ENCODE measurements around the gene ALK.

Gene ALK

GRCh38 chr2:29789911-29790485 is 131.4 kb downstream of the ALK start:
- no peak for DNase-seq (ENCODE audit: low read depth)

GRCh38 chr2:29787473-29788465 is 133.6 kb downstream of the ALK start:
- DNase-seq (ENCODE audit: low read depth): no peak

GRCh38 chr2:29786361-29786760 is 135.0 kb downstream of the ALK start:
- DNase-seq (ENCODE audit: low read depth): no peak

GRCh38 chr2:29783666-29784065 is 137.7 kb downstream of the ALK start:
- DNase-seq (ENCODE audit: low read depth): no peak

GRCh38 chr2:29782549-29783458 is 138.6 kb downstream of the ALK start:
- DNase-seq (ENCODE audit: low read depth): no peak

GRCh38 chr2:29782087-29782486 is 139.3 kb downstream of the ALK start:
- no peak for DNase-seq (ENCODE audit: low read depth)

- DNase-seq (ENCODE audit: low read depth): peak; percentile 10
Observed at GRCh38 chr2:29780906-29781305, 140.5 kb downstream of the ALK start.

- peak; percentile 18 for DNase-seq (ENCODE audit: low read depth)
Observed at GRCh38 chr2:29777161-29777560, 144.2 kb downstream of the ALK start.

GRCh38 chr2:29776406-29776805 is 145.0 kb downstream of the ALK start:
- DNase-seq (ENCODE audit: low read depth): no peak

- DNase-seq (ENCODE audit: low read depth): no peak
Observed at GRCh38 chr2:29775937-29776336, 145.4 kb downstream of the ALK start.

- DNase-seq (ENCODE audit: low read depth): no peak
Observed at GRCh38 chr2:29774624-29775023, 146.8 kb downstream of the ALK start.

- no peak for DNase-seq (ENCODE audit: low read depth)
Observed at GRCh38 chr2:29770846-29771245, 150.5 kb downstream of the ALK start.

GRCh38 chr2:29769847-29770246 is 151.5 kb downstream of the ALK start:
- DNase-seq (ENCODE audit: low read depth): no peak

- DNase-seq (ENCODE audit: low read depth): no peak
Observed at GRCh38 chr2:29767606-29768335, 153.6 kb downstream of the ALK start.

GRCh38 chr2:29766191-29766590 is 155.2 kb downstream of the ALK start:
- peak; percentile 84 for DNase-seq (ENCODE audit: low read depth)

- DNase-seq (ENCODE audit: low read depth): peak; percentile 17
Observed at GRCh38 chr2:29765721-29766120, 155.7 kb downstream of the ALK start.

- no peak for DNase-seq (ENCODE audit: low read depth)
Observed at GRCh38 chr2:29763371-29763770, 158.0 kb downstream of the ALK start.

GRCh38 chr2:29762239-29762638 is 159.1 kb downstream of the ALK start:
- DNase-seq (ENCODE audit: low read depth): no peak

- DNase-seq (ENCODE audit: low read depth): no peak
Observed at GRCh38 chr2:29761278-29761677, 160.1 kb downstream of the ALK start.

GRCh38 chr2:29760008-29760407 is 161.4 kb downstream of the ALK start:
- DNase-seq (ENCODE audit: low read depth): no peak

- no peak for DNase-seq (ENCODE audit: low read depth)
Observed at GRCh38 chr2:29759360-29759759, 162.0 kb downstream of the ALK start.

- DNase-seq (ENCODE audit: low read depth): no peak
Observed at GRCh38 chr2:29755829-29756228, 165.6 kb downstream of the ALK start.
